Measurements from ENCODE around the gene ZNF844.

GRCh38 chr19:12075538-12076139 is 11.1 kb downstream of the ZNF844 start:
- TF ChIP-seq CTCF (conservative IDR thresholded peaks at IDR 0.05 in 1 of 2, IDR thresholded peaks at IDR 0.05 in 1 of 2; ENCODE audit: low read depth in 1 of 2, low read length in 2 of 2) (no peak), EZH2 (IDR thresholded peaks at IDR 0.05; ENCODE audit: low read length, missing control alignments) (no peak)

Measured in fibroblast of lung (primary cell).